Neural cell (in vitro differentiated cells): ENCODE measurements around the gene GMCL1. TPM values are rescaled to one million over a fixed set of nuclear protein-coding genes. Genes with fewer than 3 reads are reported as not detected.
A peak's percentile ranks its signal among the peaks of the same experiment; 100 is the strongest.

ENCODE experiments used
- H2AFZ ChIP-seq: fragments of 200-600, 300-800 bp; sonication (generic), shearing (Covaris generic); 2 replicates; pipeline ENCODE4 v1.6.0; 2014; ENCODE audit warnings: low read depth, mild to moderate bottlenecking, antibody characterized with exemption, low read length, moderate library complexity
- H3F3A ChIP-seq: fragments of 200-600 bp; shearing (Covaris generic); 2 replicates; pipeline ENCODE4 v1.6.1; 2016; ENCODE audit warnings: mild to moderate bottlenecking, moderate library complexity, mixed read lengths, antibody characterized with exemption, low read length; ENCODE audit not compliant: insufficient read depth, poor library complexity, severe bottlenecking
- H3K27ac ChIP-seq: fragments of 200-600, 300-800 bp; sonication (generic), shearing (Covaris generic); 2 replicates; pipeline ENCODE4 v1.5.1; 2014; ENCODE audit warnings: mild to moderate bottlenecking, low read length, moderate library complexity
- H3K27me3 ChIP-seq: fragments of 300-800, 200-600 bp; sonication (generic), shearing (Covaris generic); 2 replicates; pipeline ENCODE4 v1.6.0; 2014; ENCODE audit warnings: mild to moderate bottlenecking, low read depth, low read length, moderate library complexity; ENCODE audit not compliant: insufficient read depth
- H3K36me3 ChIP-seq: fragments of 300-800, 200-600 bp; sonication (generic), shearing (Covaris generic); 2 replicates; pipeline ENCODE4 v1.5.1; 2014; ENCODE audit warnings: mild to moderate bottlenecking, antibody characterized with exemption, low read length, moderate library complexity; ENCODE audit not compliant: insufficient read depth
- H3K4me2 ChIP-seq: fragments of 300-800, 200-600 bp; sonication (generic), shearing (Covaris generic); 2 replicates; pipeline ENCODE4 v1.6.0; 2014; ENCODE audit warnings: mild to moderate bottlenecking, low read length
- H3K4me3 ChIP-seq: fragments of 300-800, 200-600 bp; sonication (generic), shearing (Covaris generic); 2 replicates; pipeline ENCODE4 v1.5.1; 2014; ENCODE audit warnings: mild to moderate bottlenecking, low read length, moderate library complexity
- H3K79me2 ChIP-seq: fragments of 200-600 bp; shearing (Covaris generic); replicated peaks from 2 replicates; pipeline ENCODE4 v1.6.0; 2014; ENCODE audit warnings: mild to moderate bottlenecking, low read length, moderate library complexity; ENCODE audit not compliant: insufficient read depth
- H3K9ac ChIP-seq: fragments of 300-800, 200-600 bp; sonication (generic), shearing (Covaris generic); 2 replicates; pipeline ENCODE4 v1.6.1; 2016; ENCODE audit warnings: mild to moderate bottlenecking, low read length, mixed read lengths
- H3K9me2 ChIP-seq: fragments of 200-600 bp; shearing (Covaris generic); 2 replicates; pipeline ENCODE4 v1.6.1; 2016; ENCODE audit warnings: mild to moderate bottlenecking, low read length, mixed read lengths; ENCODE audit not compliant: insufficient read depth
- H3K9me3 ChIP-seq: fragments of 200-600, 300-800 bp; sonication (generic), shearing (Covaris generic); 2 replicates; pipeline ENCODE4 v1.6.1; 2016; ENCODE audit warnings: mild to moderate bottlenecking, mixed run types, low read length, moderate library complexity, mixed read lengths
- H4K20me1 ChIP-seq: fragments of 200-600 bp; shearing (Covaris generic); 2 replicates; pipeline ENCODE4 v1.6.1; 2016; ENCODE audit warnings: mild to moderate bottlenecking, mixed run types; ENCODE audit not compliant: insufficient read depth
- CTCF ChIP-seq: fragments of 450-650 bp; IDR thresholded peaks from 2 replicates; pipeline ENCODE4 v1.5.1; 2014; ENCODE audit warnings: antibody characterized with exemption, mild to moderate bottlenecking, moderate library complexity; ENCODE audit not compliant: poor library complexity, severe bottlenecking
- EP300 ChIP-seq: fragments of 450-650 bp; conservative IDR thresholded peaks from 2 replicates; pipeline ENCODE4 v1.6.1; 2014; ENCODE audit warnings: antibody characterized with exemption, mild to moderate bottlenecking, moderate library complexity; ENCODE audit not compliant: poor library complexity, severe bottlenecking
- EZH2 ChIP-seq: fragments of 200-600, 300-800 bp; shearing (Covaris generic), sonication (generic); IDR thresholded peaks from 2 replicates; pipeline ENCODE4 v1.6.1; 2014; ENCODE audit warnings: antibody characterized with exemption, low read length, borderline replicate concordance, mild to moderate bottlenecking; ENCODE audit not compliant: insufficient read depth, poor library complexity, severe bottlenecking
- POLR2AphosphoS5 ChIP-seq: IDR thresholded peaks from 2 replicates; pipeline ENCODE4 v1.6.1; 2012
- RAD21 ChIP-seq: fragments of 450-650 bp; conservative IDR thresholded peaks from 2 replicates; pipeline ENCODE4 v1.6.1; 2014; ENCODE audit warnings: antibody characterized with exemption, mild to moderate bottlenecking, moderate library complexity
- REST ChIP-seq: IDR thresholded peaks from 2 replicates; pipeline ENCODE4 v1.6.1; 2012; ENCODE audit warnings: borderline replicate concordance
- SMC3 ChIP-seq: fragments of 450-650 bp; conservative IDR thresholded peaks from 2 replicates; pipeline ENCODE4 v1.6.1; 2014; ENCODE audit warnings: antibody characterized with exemption, mild to moderate bottlenecking, moderate library complexity; ENCODE audit not compliant: poor library complexity
- TAF1 ChIP-seq: IDR thresholded peaks from 2 replicates; pipeline ENCODE4 v1.6.1; 2012; ENCODE audit warnings: low read depth
- polyA plus RNA-seq: library from polyadenylated mRNA; depleted of rRNA; stranded (reverse); fragments of >200 nt; gene quantifications from 2 replicates; pipeline ENCODE4 v1.2.3, GENCODE V29; 2014

Gene GMCL1
- polyA plus RNA-seq, 1 donor from 2014 or later = 18.8 TPM

- no peak overlapping the region for H2AFZ ChIP-seq
- H3F3A ChIP-seq = no peaks in the 10 kb centered on the region
- no peak overlapping the region for H3K27ac ChIP-seq
- H3K36me3 ChIP-seq = no peaks in the 10 kb centered on the region
- H4K20me1 ChIP-seq = no peaks in the 10 kb centered on the region
- H3K9me2 ChIP-seq = no peaks in the 10 kb centered on the region
- no peak overlapping the region for H3K9ac ChIP-seq
- H3K4me3 ChIP-seq = no peak overlapping the region
- H3K9me3 ChIP-seq = no peaks in the 10 kb centered on the region
- no peaks in the 10 kb centered on the region for H3K27me3 ChIP-seq
- no peak for TF ChIP-seq CTCF
- TF ChIP-seq EP300 = no peak
- TF ChIP-seq RAD21 = no peak
- TF ChIP-seq POLR2AphosphoS5 = no peak
- TF ChIP-seq SMC3 = no peak
- no peak for TF ChIP-seq REST
- TF ChIP-seq EZH2 = no peak
- H3K4me2 ChIP-seq = no peak overlapping the region
- peaks cover 30% of the 10 kb centered on the region for H3K79me2 ChIP-seq
These were observed 1.5 kb upstream of the GMCL1 start for GRCh38 chr2:69827796-69828540.

- Histone ChIP-seq H4K20me1 (no peaks in the 10 kb centered on the region), H3K9ac (peak overlapping the region; percentile 81), H3K9me3 (no peaks in the 10 kb centered on the region), H3K27me3 (no peaks in the 10 kb centered on the region), H3K9me2 (no peaks in the 10 kb centered on the region), H3K79me2 (peaks cover 35% of the 10 kb centered on the region), H3K27ac (peak overlapping the region; percentile 88), H3K4me3 (peak overlapping the region; percentile 97), H2AFZ (peak overlapping the region; percentile 100), H3F3A (no peaks in the 10 kb centered on the region), H3K36me3 (no peaks in the 10 kb centered on the region), H3K4me2 (peak overlapping the region; percentile 97)
- TF ChIP-seq TAF1 (no peak), CTCF (no peak)
These were observed 563 bp upstream of the GMCL1 start for GRCh38 chr2:69828938-69829255.
